ENCODE measurements around the gene RGS7BP.

DNA sequence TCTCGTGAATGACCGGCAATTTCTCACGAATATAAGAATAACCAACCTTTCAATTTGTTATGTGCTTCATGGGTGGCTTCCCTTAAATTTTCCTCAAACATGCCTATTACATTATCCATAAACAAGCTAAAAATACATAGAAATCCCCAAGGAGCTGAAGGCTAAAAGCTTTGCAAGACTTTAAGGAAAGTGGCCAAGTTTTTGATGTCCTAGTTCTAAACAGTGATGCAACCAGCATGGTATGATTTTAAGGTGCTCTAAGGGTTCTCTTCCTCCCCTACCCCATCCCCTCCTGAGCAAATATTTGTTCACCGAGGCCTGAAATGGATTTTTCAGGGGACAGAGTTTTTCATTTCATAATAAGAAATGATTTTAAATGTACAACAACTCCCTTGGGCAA is 79.8 kb downstream of the RGS7BP start:
- TF ChIP-seq, protein P1, sequence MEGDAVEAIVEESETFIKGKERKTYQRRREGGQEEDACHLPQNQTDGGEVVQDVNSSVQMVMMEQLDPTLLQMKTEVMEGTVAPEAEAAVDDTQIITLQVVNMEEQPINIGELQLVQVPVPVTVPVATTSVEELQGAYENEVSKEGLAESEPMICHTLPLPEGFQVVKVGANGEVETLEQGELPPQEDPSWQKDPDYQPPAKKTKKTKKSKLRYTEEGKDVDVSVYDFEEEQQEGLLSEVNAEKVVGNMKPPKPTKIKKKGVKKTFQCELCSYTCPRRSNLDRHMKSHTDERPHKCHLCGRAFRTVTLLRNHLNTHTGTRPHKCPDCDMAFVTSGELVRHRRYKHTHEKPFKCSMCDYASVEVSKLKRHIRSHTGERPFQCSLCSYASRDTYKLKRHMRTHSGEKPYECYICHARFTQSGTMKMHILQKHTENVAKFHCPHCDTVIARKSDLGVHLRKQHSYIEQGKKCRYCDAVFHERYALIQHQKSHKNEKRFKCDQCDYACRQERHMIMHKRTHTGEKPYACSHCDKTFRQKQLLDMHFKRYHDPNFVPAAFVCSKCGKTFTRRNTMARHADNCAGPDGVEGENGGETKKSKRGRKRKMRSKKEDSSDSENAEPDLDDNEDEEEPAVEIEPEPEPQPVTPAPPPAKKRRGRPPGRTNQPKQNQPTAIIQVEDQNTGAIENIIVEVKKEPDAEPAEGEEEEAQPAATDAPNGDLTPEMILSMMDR (IDR thresholded peaks at IDR 0.05; ENCODE audit: insufficient read depth, low read depth, low read length) = no peak
- no peak for TF ChIP-seq EZH2 (IDR thresholded peaks at IDR 0.05; ENCODE audit: insufficient read depth, low read length)
